Measurements from ENCODE around the gene TMEM72. TPM values are rescaled to one million over a fixed set of nuclear protein-coding genes. Genes with fewer than 3 reads are reported as not detected.

The TMEM72 gene
- total RNA-seq, 1 experiment from 2014 or later = not detected

GRCh38 chr10:44949127-44949802, 38.1 kb downstream of the TMEM72 start:
- Histone ChIP-seq H3K27ac (ENCODE audit: low read depth, low read length) (no peak overlapping the region), H4K20me1 (ENCODE audit: insufficient read depth) (no peaks in the 10 kb centered on the region), H3K9me2 (ENCODE audit: insufficient read depth) (no peaks in the 10 kb centered on the region), H3K27me3 (ENCODE audit: insufficient read depth, low read length) (no peaks in the 10 kb centered on the region), H3K4me2 (ENCODE audit: low read length) (no peak overlapping the region), H3K9me3 (ENCODE audit: control insufficient read depth in 1 of 2, insufficient read depth in 1 of 2, low read depth in 1 of 2, low read length in 2 of 2) (peaks cover 0 to 9% of the 10 kb centered on the region in 2 experiments; a peak in 1 of 4 replicates), H3K79me2 (ENCODE audit: insufficient read depth, low read length) (no peaks in the 10 kb centered on the region), H3K4me3 (replicated peaks in 1 of 2; ENCODE audit: low read depth in 1 of 2, low read length in 2 of 2) (no peak overlapping the region), H3K36me3 (ENCODE audit: control insufficient read depth in 1 of 2, insufficient read depth in 2 of 2, low read length in 2 of 2) (no peaks in the 10 kb centered on the region), H3K9ac (ENCODE audit: low read length) (no peak overlapping the region), H2AFZ (ENCODE audit: low read depth, low read length, poor library complexity, severe bottlenecking) (no peak overlapping the region), H3K4me1 (ENCODE audit: control insufficient read depth in 1 of 2, insufficient read depth in 2 of 2, low read length in 2 of 2) (no peaks in the 10 kb centered on the region)
- TF ChIP-seq RAD21 (IDR thresholded peaks at IDR 0.05; ENCODE audit: low read depth) = peak; percentile 11; the same call in 1 of the 2 replicates
- no peak for TF ChIP-seq SP1 (IDR thresholded peaks at IDR 0.05; ENCODE audit: low read depth)
- no peak for TF ChIP-seq EZH2phosphoT487 (IDR thresholded peaks at IDR 0.05; ENCODE audit: borderline replicate concordance)
- TF ChIP-seq, protein P1, sequence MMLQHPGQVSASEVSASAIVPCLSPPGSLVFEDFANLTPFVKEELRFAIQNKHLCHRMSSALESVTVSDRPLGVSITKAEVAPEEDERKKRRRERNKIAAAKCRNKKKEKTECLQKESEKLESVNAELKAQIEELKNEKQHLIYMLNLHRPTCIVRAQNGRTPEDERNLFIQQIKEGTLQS (IDR thresholded peaks at IDR 0.05) = no peak
- TF ChIP-seq EGR1 (IDR thresholded peaks at IDR 0.05; ENCODE audit: low read depth) = no peak
- TF ChIP-seq, protein P2, sequence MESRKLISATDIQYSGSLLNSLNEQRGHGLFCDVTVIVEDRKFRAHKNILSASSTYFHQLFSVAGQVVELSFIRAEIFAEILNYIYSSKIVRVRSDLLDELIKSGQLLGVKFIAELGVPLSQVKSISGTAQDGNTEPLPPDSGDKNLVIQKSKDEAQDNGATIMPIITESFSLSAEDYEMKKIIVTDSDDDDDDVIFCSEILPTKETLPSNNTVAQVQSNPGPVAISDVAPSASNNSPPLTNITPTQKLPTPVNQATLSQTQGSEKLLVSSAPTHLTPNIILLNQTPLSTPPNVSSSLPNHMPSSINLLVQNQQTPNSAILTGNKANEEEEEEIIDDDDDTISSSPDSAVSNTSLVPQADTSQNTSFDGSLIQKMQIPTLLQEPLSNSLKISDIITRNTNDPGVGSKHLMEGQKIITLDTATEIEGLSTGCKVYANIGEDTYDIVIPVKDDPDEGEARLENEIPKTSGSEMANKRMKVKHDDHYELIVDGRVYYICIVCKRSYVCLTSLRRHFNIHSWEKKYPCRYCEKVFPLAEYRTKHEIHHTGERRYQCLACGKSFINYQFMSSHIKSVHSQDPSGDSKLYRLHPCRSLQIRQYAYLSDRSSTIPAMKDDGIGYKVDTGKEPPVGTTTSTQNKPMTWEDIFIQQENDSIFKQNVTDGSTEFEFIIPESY (IDR thresholded peaks at IDR 0.05; ENCODE audit: extremely low read depth, insufficient replicate concordance, low read length) = no peak
- BruUV-seq (replicated peaks) = no TSS peak
- ATAC-seq = no peak
- intact Hi-C loops (cut with micrococcal nuclease) = no loop called here
- CTCF ChIA-PET = interaction anchor here (0.6 kb wide), 1 partner anchor 300 kb away, joined by 3 read pairs; no protein-coding TSS in a partner anchor
- no peak for DNase-seq (ENCODE audit: low read depth, low spot score)
- POLR2A ChIA-PET = interaction anchor here (1.1 kb wide), 1 partner anchor 30 kb away, joined by 3 read pairs; the partner anchor contains the start of gene DEPP1
- RAD21 ChIA-PET (ENCODE audit: low non-redundant PET in 1 of 2, low total read pairs in 2 of 2, uncharacterized antibody in 2 of 2, unreplicated experiment in 2 of 2) = no interaction called here

Data from HCT116 (cell line).